Osteoblast (primary cell): ENCODE results near the gene MKRN3. TPM values are rescaled to one million over a fixed set of nuclear protein-coding genes. Genes with fewer than 3 reads are reported as not detected.

Source experiments
- DNase-seq: peaks from one replicate; pipeline ENCODE4 v3.0.0; 2011; ENCODE audit warnings: low spot score, mixed read lengths; ENCODE audit not compliant: insufficient read length; ENCODE audit errors: missing footprints
- H2AFZ ChIP-seq: 2 replicates; pipeline ENCODE4 v1.6.0; 2011; ENCODE audit warnings: mild to moderate bottlenecking, low read length
- H3K27ac ChIP-seq: 2 replicates; pipeline ENCODE4 v1.5.1; 2011; ENCODE audit warnings: mild to moderate bottlenecking, low read depth, low read length, moderate library complexity
- H3K27me3 ChIP-seq: 2 replicates; pipeline ENCODE4 v1.6.0; 2012; ENCODE audit warnings: mild to moderate bottlenecking, control low read depth, inconsistent platforms, low read length, moderate library complexity; ENCODE audit not compliant: insufficient read depth
- H3K36me3 ChIP-seq: 2 replicates; pipeline ENCODE4 v1.5.1; 2011; ENCODE audit warnings: mild to moderate bottlenecking, low read length, control low read depth, moderate library complexity; ENCODE audit not compliant: insufficient read depth
- H3K4me1 ChIP-seq: 2 replicates; pipeline ENCODE4 v1.5.1; 2011; ENCODE audit warnings: mild to moderate bottlenecking, low read length, control low read depth, moderate library complexity; ENCODE audit not compliant: insufficient read depth
- H3K4me2 ChIP-seq: 2 replicates; pipeline ENCODE4 v1.6.0; 2011; ENCODE audit warnings: mild to moderate bottlenecking, low read length; ENCODE audit not compliant: insufficient read depth
- H3K4me3 ChIP-seq: fragments of 200-600 bp; sonication (generic); 3 replicates; pipeline ENCODE4 v1.5.1; 2012; ENCODE audit warnings: mild to moderate bottlenecking, low read length, inconsistent platforms; ENCODE audit not compliant: insufficient read depth
- H3K79me2 ChIP-seq: 2 replicates; pipeline ENCODE4 v1.6.0; 2012; ENCODE audit warnings: mild to moderate bottlenecking, low read length, control low read depth, inconsistent platforms; ENCODE audit not compliant: insufficient read depth
- H3K9me3 ChIP-seq: 2 replicates; pipeline ENCODE4 v1.5.1; 2011; ENCODE audit warnings: low read depth, low read length, control low read depth
- H4K20me1 ChIP-seq: 2 replicates; pipeline ENCODE4 v1.6.0; 2012; ENCODE audit warnings: mild to moderate bottlenecking, low read length, control low read depth; ENCODE audit not compliant: insufficient read depth
- CTCF ChIP-seq: IDR thresholded peaks from 2 replicates; pipeline ENCODE4 v1.5.1; 2011; ENCODE audit warnings: mild to moderate bottlenecking, low read depth, low read length, moderate library complexity; ENCODE audit errors: extremely low read depth
- total RNA-seq: library from RNA; depleted of rRNA; stranded (reverse); fragments of >200 nt; gene quantifications from 2 replicates; pipeline ENCODE4 v1.2.3, GENCODE V29; 2012

The MKRN3 gene
- total RNA-seq, 1 donor: 0.36 TPM

GRCh38 chr15:23564821-23565394 lies 566 bp upstream of the MKRN3 start:
- TF ChIP-seq CTCF: no peak
- no peak overlapping the region for H3K27ac ChIP-seq
- no peaks in the 10 kb centered on the region for H3K27me3 ChIP-seq
- no peak overlapping the region for H2AFZ ChIP-seq
- H3K79me2 ChIP-seq: peaks cover 2% of the 10 kb centered on the region
- no peaks in the 10 kb centered on the region for H3K4me1 ChIP-seq
- H3K4me2 ChIP-seq: no peak overlapping the region
- DNase-seq: no peak
- no peaks in the 10 kb centered on the region for H4K20me1 ChIP-seq
- no peaks in the 10 kb centered on the region for H3K9me3 ChIP-seq
- peak overlapping the region; percentile 51 for H3K4me3 ChIP-seq
- H3K36me3 ChIP-seq: no peaks in the 10 kb centered on the region

- Histone ChIP-seq H3K4me1 (no peaks in the 10 kb centered on the region), H3K27ac (no peak overlapping the region), H3K36me3 (no peaks in the 10 kb centered on the region), H3K4me2 (no peak overlapping the region), H4K20me1 (no peaks in the 10 kb centered on the region), H3K4me3 (peak overlapping the region; percentile 58), H3K79me2 (peaks cover 2% of the 10 kb centered on the region), H2AFZ (no peak overlapping the region), H3K9me3 (no peaks in the 10 kb centered on the region), H3K27me3 (no peaks in the 10 kb centered on the region)
- DNase-seq: peak; percentile 76
- TF ChIP-seq CTCF: no peak
These were observed 639 bp downstream of the MKRN3 start for GRCh38 chr15:23566071-23566554.

GRCh38 chr15:23566651-23567050 lies 1.2 kb downstream of the MKRN3 start:
- no peak overlapping the region for H2AFZ ChIP-seq
- H3K79me2 ChIP-seq: peaks cover 2% of the 10 kb centered on the region
- no peak overlapping the region for H3K4me2 ChIP-seq
- H3K4me1 ChIP-seq: no peaks in the 10 kb centered on the region
- H3K27ac ChIP-seq: no peak overlapping the region
- no peaks in the 10 kb centered on the region for H3K9me3 ChIP-seq
- no peaks in the 10 kb centered on the region for H3K36me3 ChIP-seq
- no peaks in the 10 kb centered on the region for H3K27me3 ChIP-seq
- H3K4me3 ChIP-seq: peak overlapping the region; percentile 58
- DNase-seq: no peak
- H4K20me1 ChIP-seq: no peaks in the 10 kb centered on the region
- TF ChIP-seq CTCF: no peak

- no peak overlapping the region for H3K27ac ChIP-seq
- no peaks in the 10 kb centered on the region for H4K20me1 ChIP-seq
- no peaks in the 10 kb centered on the region for H3K27me3 ChIP-seq
- no peak for TF ChIP-seq CTCF
- no peak overlapping the region for H2AFZ ChIP-seq
- no peak overlapping the region for H3K4me3 ChIP-seq
- H3K4me2 ChIP-seq: no peak overlapping the region
- H3K79me2 ChIP-seq: peaks cover 2% of the 10 kb centered on the region
- no peaks in the 10 kb centered on the region for H3K36me3 ChIP-seq
- H3K4me1 ChIP-seq: no peaks in the 10 kb centered on the region
- no peaks in the 10 kb centered on the region for H3K9me3 ChIP-seq
- no peak for DNase-seq
These were observed 2.4 kb downstream of the MKRN3 start for GRCh38 chr15:23567921-23568320.
